GM12878 (cell line): ENCODE data around the gene SPATA25.

Experiments used
- CEBPB ChIP-seq, 2 experiments: fragments of 150-350 bp in 1 of 2; IDR thresholded peaks; 2 replicates each; pipeline ENCODE4 v1.6.1; 2012 to 2014; ENCODE audit warnings: low read depth in 2 of 2, low read length in 2 of 2, borderline replicate concordance in 1 of 2, inconsistent platforms in 1 of 2
- SMC3 ChIP-seq: IDR thresholded peaks from 2 replicates; pipeline ENCODE4 v1.6.1; 2011; ENCODE audit warnings: low read length, improper control_type of control experiment, borderline replicate concordance

- TF ChIP-seq SMC3, result no peak
- no peak for TF ChIP-seq CEBPB (IDR thresholded peaks at IDR 0.05; ENCODE audit: borderline replicate concordance in 1 of 2, low read depth in 2 of 2, low read length in 2 of 2)
Measured at GRCh38 chr20:45898285-45898684, 10.9 kb upstream of the SPATA25 start.
